ENCODE measurements around the gene SRF. TPM values are rescaled to one million over a fixed set of nuclear protein-coding genes. Genes with fewer than 3 reads are reported as not detected.
A peak's percentile ranks its signal among the peaks of the same experiment; 100 is the strongest.

The SRF gene
- total RNA-seq, 1 donor from 2014 or later = 33.6 TPM

DNA sequence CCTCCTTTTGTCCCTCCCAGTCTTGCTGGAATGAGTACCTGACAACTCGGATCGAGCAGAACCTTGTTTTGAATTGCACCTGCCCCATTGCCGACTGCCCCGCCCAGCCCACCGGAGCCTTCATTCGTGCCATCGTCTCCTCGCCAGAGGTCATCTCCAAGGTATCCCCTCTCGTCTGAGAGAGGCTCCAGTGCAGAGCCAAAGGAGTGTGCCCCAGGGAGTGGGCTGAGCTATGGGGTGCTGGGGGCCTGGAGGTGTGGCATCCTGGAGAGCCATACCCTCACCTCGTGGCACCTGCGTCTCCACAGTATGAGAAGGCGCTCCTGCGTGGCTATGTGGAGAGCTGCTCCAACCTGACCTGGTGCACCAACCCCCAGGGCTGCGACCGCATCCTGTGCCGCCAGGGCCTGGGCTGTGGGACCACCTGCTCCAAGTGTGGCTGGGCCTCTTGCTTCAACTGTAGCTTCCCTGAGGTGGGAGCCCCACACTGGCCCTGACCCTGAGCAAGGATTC is 49.4 kb downstream of the SRF start:
- peaks cover 54% of the 10 kb centered on the region for H3K36me3 ChIP-seq
- TF ChIP-seq, protein P1, sequence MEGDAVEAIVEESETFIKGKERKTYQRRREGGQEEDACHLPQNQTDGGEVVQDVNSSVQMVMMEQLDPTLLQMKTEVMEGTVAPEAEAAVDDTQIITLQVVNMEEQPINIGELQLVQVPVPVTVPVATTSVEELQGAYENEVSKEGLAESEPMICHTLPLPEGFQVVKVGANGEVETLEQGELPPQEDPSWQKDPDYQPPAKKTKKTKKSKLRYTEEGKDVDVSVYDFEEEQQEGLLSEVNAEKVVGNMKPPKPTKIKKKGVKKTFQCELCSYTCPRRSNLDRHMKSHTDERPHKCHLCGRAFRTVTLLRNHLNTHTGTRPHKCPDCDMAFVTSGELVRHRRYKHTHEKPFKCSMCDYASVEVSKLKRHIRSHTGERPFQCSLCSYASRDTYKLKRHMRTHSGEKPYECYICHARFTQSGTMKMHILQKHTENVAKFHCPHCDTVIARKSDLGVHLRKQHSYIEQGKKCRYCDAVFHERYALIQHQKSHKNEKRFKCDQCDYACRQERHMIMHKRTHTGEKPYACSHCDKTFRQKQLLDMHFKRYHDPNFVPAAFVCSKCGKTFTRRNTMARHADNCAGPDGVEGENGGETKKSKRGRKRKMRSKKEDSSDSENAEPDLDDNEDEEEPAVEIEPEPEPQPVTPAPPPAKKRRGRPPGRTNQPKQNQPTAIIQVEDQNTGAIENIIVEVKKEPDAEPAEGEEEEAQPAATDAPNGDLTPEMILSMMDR (IDR thresholded peaks at IDR 0.05) = no peak
- intact Hi-C loops (cut with DNase I) = no loop called here
- H3K27ac ChIP-seq = no peak overlapping the region
- DNase-seq (peak; percentile 50), ATAC-seq (no peak)
- no peaks in the 10 kb centered on the region for H3K27me3 ChIP-seq
- peaks cover 7% of the 10 kb centered on the region for H3K4me1 ChIP-seq
- H3K9me3 ChIP-seq = no peaks in the 10 kb centered on the region
- H3K4me3 ChIP-seq = no peak overlapping the region

GRCh38 chr6:43221046-43221972 is 50.2 kb downstream of the SRF start:
- Histone ChIP-seq H3K4me3 (no peak overlapping the region), H3K36me3 (peaks cover 46% of the 10 kb centered on the region), H3K27me3 (no peaks in the 10 kb centered on the region), H3K27ac (no peak overlapping the region), H3K4me1 (peaks cover 7% of the 10 kb centered on the region), H3K9me3 (no peaks in the 10 kb centered on the region)
- intact Hi-C loops (cut with DNase I) = no loop called here
- no peak for ATAC-seq
- DNase-seq = peak; percentile 34
- TF ChIP-seq, protein P1 (IDR thresholded peaks at IDR 0.05) = no peak

DNA sequence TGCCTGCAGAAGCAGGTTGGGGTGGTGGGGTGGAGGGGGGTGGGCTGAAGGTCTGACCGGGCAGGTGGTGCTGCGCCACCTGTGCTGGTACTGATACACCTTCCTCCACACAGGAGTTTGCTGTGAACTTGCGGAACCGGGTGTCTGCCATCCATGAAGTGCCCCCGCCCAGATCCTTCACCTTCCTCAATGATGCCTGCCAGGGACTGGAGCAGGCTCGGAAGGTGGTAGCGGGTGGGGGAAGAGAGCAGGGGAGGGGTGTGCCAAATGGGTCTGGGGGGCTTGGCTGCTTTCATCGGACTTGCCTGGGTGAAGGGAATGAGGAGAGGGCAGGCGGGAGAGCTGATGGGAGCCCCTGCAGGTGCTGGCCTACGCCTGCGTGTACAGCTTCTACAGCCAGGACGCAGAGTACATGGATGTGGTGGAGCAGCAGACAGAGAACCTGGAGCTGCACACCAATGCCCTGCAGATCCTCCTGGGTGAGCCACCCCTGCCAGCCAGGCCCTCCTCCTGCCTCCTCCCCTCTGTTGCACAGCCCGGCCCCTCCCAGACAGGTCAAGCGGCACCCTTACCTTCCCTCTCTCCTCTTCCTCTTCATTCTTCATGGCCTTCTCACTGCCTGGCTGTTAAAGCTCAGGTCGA is 51.5 kb downstream of the SRF start:
- H3K9me3 ChIP-seq = no peaks in the 10 kb centered on the region
- ATAC-seq (no peak), DNase-seq (no peak)
- no peak overlapping the region for H3K27ac ChIP-seq
- intact Hi-C loops (cut with DNase I) = no loop called here
- TF ChIP-seq, protein P1 (IDR thresholded peaks at IDR 0.05) = no peak
- H3K27me3 ChIP-seq = no peaks in the 10 kb centered on the region
- H3K4me1 ChIP-seq = peaks cover 7% of the 10 kb centered on the region
- H3K36me3 ChIP-seq = peaks cover 33% of the 10 kb centered on the region
- H3K4me3 ChIP-seq = no peak overlapping the region

DNA sequence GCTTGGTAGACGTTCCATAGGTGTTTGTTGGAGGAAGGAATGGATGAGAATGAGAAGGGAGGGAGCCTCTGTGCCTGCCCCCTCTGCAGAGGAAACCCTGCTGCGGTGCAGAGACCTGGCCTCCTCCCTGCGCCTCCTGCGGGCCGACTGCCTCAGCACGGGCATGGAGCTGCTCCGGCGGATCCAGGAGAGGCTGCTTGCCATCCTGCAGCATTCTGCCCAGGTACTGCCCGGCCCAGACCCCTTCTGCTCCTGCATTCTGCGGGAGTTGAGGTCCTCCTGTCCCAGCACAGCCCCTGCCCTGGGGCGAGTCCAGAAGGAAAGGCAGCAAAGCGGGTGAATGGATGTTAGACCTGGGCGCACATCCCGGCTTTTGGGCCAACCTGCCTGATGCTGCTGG is 52.1 kb downstream of the SRF start:
- no peaks in the 10 kb centered on the region for H3K9me3 ChIP-seq
- intact Hi-C loops (cut with DNase I) = no loop called here
- H3K4me1 ChIP-seq = peaks cover 11% of the 10 kb centered on the region
- H3K27ac ChIP-seq = no peak overlapping the region
- no peak overlapping the region for H3K4me3 ChIP-seq
- H3K27me3 ChIP-seq = no peaks in the 10 kb centered on the region
- no peak for ATAC-seq
- peaks cover 27% of the 10 kb centered on the region for H3K36me3 ChIP-seq
- DNase-seq = peak; percentile 51
- TF ChIP-seq, protein P1 (IDR thresholded peaks at IDR 0.05) = no peak

DNA sequence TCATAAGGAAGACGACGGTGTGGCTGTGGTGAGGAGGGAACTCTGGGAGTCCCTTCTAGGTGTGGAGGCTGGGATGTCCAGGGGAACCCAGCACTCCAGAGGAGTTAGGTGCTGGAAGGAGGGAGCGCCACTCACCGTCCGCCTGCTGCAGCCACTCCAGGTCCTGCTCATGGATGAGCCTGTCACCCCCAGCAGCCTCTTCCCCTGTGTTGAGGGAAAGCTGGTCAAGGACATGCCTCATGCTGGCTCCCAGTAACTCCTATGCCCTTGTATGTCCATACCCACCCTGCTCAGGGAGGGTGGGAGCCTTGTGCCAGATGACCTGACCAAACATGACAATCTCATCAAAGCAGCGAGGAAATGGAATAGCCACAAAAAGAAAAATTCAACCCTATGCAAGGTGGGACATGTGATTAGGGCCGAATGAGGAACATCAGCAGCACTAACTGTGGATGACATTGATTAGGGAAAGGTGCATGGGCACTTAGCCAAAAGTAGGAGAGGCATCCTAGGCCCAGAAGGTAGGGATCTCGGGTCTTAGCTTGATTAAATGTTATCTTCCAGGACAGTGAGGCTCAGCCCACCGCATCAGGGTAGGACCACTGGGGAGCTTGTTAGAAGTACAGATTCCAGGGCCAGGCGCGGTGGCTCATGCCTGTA is 55.3 kb downstream of the SRF start:
- intact Hi-C loops (cut with DNase I) = no loop called here
- TF ChIP-seq, protein P1 (IDR thresholded peaks at IDR 0.05) = no peak

More for the DNA sequence above, 55.3 kb downstream of the SRF start:
- no peaks in the 10 kb centered on the region for H3K9me3 ChIP-seq
- peaks cover 15% of the 10 kb centered on the region for H3K36me3 ChIP-seq
- peaks cover 6% of the 10 kb centered on the region for H3K27me3 ChIP-seq
- no peak for ATAC-seq
- peaks cover 17% of the 10 kb centered on the region for H3K4me1 ChIP-seq
- DNase-seq = peak; percentile 52
- H3K27ac ChIP-seq = no peak overlapping the region
- no peak overlapping the region for H3K4me3 ChIP-seq

Measured in upper lobe of right lung (tissue), 1 donor.